ENCODE data around the gene NEGR1. TPM values are rescaled to one million over a fixed set of nuclear protein-coding genes. Genes with fewer than 3 reads are reported as not detected.

The NEGR1 gene
- polyA plus RNA-seq, 1 donor from 2014 or later, result 47.4 TPM

GRCh38 chr1:71738256-71738655, 544.1 kb downstream of the NEGR1 start:
- Histone ChIP-seq H3K4me2 (ENCODE audit: low read length) (no peak overlapping the region), H3K27me3 (ENCODE audit: insufficient read depth, low read depth, low read length) (no peaks in the 10 kb centered on the region), H3K4me3 (ENCODE audit: low read length) (no peak overlapping the region), H3K9me3 (ENCODE audit: low read length) (no peaks in the 10 kb centered on the region), H2AFZ (ENCODE audit: low read depth, low read length) (no peak overlapping the region), H3K9ac (ENCODE audit: low read length) (no peak overlapping the region), H3K36me3 (ENCODE audit: insufficient read depth, low read length) (no peaks in the 10 kb centered on the region), H3K9me2 (ENCODE audit: insufficient read depth, low read length) (no peaks in the 10 kb centered on the region), H3K79me2 (replicated peaks; ENCODE audit: insufficient read depth, low read length) (no peaks in the 10 kb centered on the region), H3K27ac (ENCODE audit: low read length) (no peak overlapping the region), H3F3A (ENCODE audit: insufficient read depth, low read length, poor library complexity, severe bottlenecking) (no peaks in the 10 kb centered on the region), H4K20me1 (ENCODE audit: insufficient read depth) (no peaks in the 10 kb centered on the region)
- TF ChIP-seq MXI1 (conservative IDR thresholded peaks at IDR 0.05; ENCODE audit: poor library complexity, severe bottlenecking) (no peak), TAF1 (IDR thresholded peaks at IDR 0.05; ENCODE audit: low read depth) (no peak), RAD21 (conservative IDR thresholded peaks at IDR 0.05) (no peak), REST (IDR thresholded peaks at IDR 0.05; ENCODE audit: borderline replicate concordance) (no peak), SMC3 (conservative IDR thresholded peaks at IDR 0.05; ENCODE audit: poor library complexity) (no peak), POLR2AphosphoS5 (IDR thresholded peaks at IDR 0.05) (no peak), EP300 (conservative IDR thresholded peaks at IDR 0.05; ENCODE audit: poor library complexity, severe bottlenecking) (no peak), EZH2 (IDR thresholded peaks at IDR 0.05; ENCODE audit: borderline replicate concordance, insufficient read depth, low read length, poor library complexity, severe bottlenecking) (no peak), CTCF (IDR thresholded peaks at IDR 0.05; ENCODE audit: poor library complexity, severe bottlenecking) (no peak)

- Histone ChIP-seq H3K9me3 (ENCODE audit: low read length) (no peaks in the 10 kb centered on the region), H3K27ac (ENCODE audit: low read length) (no peak overlapping the region), H3K79me2 (replicated peaks; ENCODE audit: insufficient read depth, low read length) (no peaks in the 10 kb centered on the region), H3K4me3 (ENCODE audit: low read length) (no peak overlapping the region), H3K4me2 (ENCODE audit: low read length) (no peak overlapping the region), H4K20me1 (ENCODE audit: insufficient read depth) (no peaks in the 10 kb centered on the region), H2AFZ (ENCODE audit: low read depth, low read length) (no peak overlapping the region), H3K36me3 (ENCODE audit: insufficient read depth, low read length) (no peaks in the 10 kb centered on the region), H3K27me3 (ENCODE audit: insufficient read depth, low read depth, low read length) (no peaks in the 10 kb centered on the region), H3F3A (ENCODE audit: insufficient read depth, low read length, poor library complexity, severe bottlenecking) (no peaks in the 10 kb centered on the region), H3K9me2 (ENCODE audit: insufficient read depth, low read length) (no peaks in the 10 kb centered on the region), H3K9ac (ENCODE audit: low read length) (no peak overlapping the region)
- TF ChIP-seq RAD21 (conservative IDR thresholded peaks at IDR 0.05), result no peak
- no peak for TF ChIP-seq CTCF (IDR thresholded peaks at IDR 0.05; ENCODE audit: poor library complexity, severe bottlenecking)
- TF ChIP-seq REST (IDR thresholded peaks at IDR 0.05; ENCODE audit: borderline replicate concordance), result no peak
- TF ChIP-seq SMC3 (conservative IDR thresholded peaks at IDR 0.05; ENCODE audit: poor library complexity), result no peak
These were observed 544.6 kb downstream of the NEGR1 start for GRCh38 chr1:71737768-71738167.
